Sigmoid colon (tissue), 3 donors: Measurements from ENCODE around the gene GMEB1.

Experiments
- CTCF ChIP-seq, 4 experiments: fragments of 450-650 bp in 3 of 4; fragments of 200-600 bp in 1 of 4; IDR thresholded peaks; one replicate each; pipeline ENCODE4 v1.5.1; 2016 to 2019; ENCODE audit warnings: antibody characterized with exemption in 4 of 4, mild to moderate bottlenecking in 3 of 4, moderate library complexity in 2 of 4
- POLR2A ChIP-seq, 2 donors: fragments of 450-650 bp; IDR thresholded peaks; one replicate each; pipeline ENCODE4 v1.6.1; 2016; ENCODE audit warnings: antibody characterized with exemption in 2 of 2, mild to moderate bottlenecking in 2 of 2, moderate library complexity in 2 of 2

- no peak for TF ChIP-seq CTCF (IDR thresholded peaks at IDR 0.05)
- no peak for TF ChIP-seq POLR2A (IDR thresholded peaks at IDR 0.05)
Observed at GRCh38 chr1:28666806-28667205, 1.8 kb upstream of the GMEB1 start.
